Chondrocyte (in vitro differentiated cells): ENCODE data around the gene GREB1. TPM values are rescaled to one million over a fixed set of nuclear protein-coding genes. Genes with fewer than 3 reads are reported as not detected.
A peak's percentile ranks its signal among the peaks of the same experiment; 100 is the strongest.

Source experiments
- DNase-seq: peaks from one replicate; pipeline ENCODE4 v3.0.0; 2021; ENCODE audit warnings: mixed read lengths, low spot score
- H3K27ac Mint-ChIP-seq: one replicate; pipeline ENCODE4 v1.8.0; 2021; ENCODE audit warnings: mild to moderate bottlenecking, moderate library complexity, mixed read lengths; ENCODE audit not compliant: unreplicated experiment
- H3K27me3 Mint-ChIP-seq: 2 replicates; pipeline ENCODE4 v1.8.0; 2021; ENCODE audit warnings: low read depth, mixed read lengths
- H3K36me3 Mint-ChIP-seq: 2 replicates; pipeline ENCODE4 v1.8.0; 2021; ENCODE audit warnings: low read depth, mixed read lengths
- H3K4me1 Mint-ChIP-seq: 2 replicates; pipeline ENCODE4 v1.8.0; 2021; ENCODE audit warnings: low read depth, mild to moderate bottlenecking, mixed read lengths
- H3K4me3 Mint-ChIP-seq: one replicate; pipeline ENCODE4 v1.8.0; 2021; ENCODE audit warnings: mild to moderate bottlenecking, moderate library complexity, mixed read lengths; ENCODE audit not compliant: unreplicated experiment
- H3K9me3 Mint-ChIP-seq: 2 replicates; pipeline ENCODE4 v1.8.0; 2021; ENCODE audit warnings: low read depth, mixed read lengths
- CTCF ChIP-seq: fragments of 200-600 bp; sonication (generic); IDR thresholded peaks from 2 replicates; pipeline ENCODE4 v1.5.0; 2021; ENCODE audit warnings: antibody characterized with exemption, mild to moderate bottlenecking, moderate library complexity
- total RNA-seq: library from RNA; stranded (reverse); gene quantifications from 3 replicates; pipeline ENCODE4 v1.2.1, GENCODE V29; 2021

Gene GREB1
- total RNA-seq, 1 donor from 2014 or later, result 0.52 TPM

- H3K9me3 Mint-ChIP-seq, result no peaks in the 10 kb centered on the region
- peak; percentile 39 for DNase-seq
- H3K27me3 Mint-ChIP-seq, result peaks cover 3% of the 10 kb centered on the region
- peaks cover 14% of the 10 kb centered on the region for H3K4me1 Mint-ChIP-seq
- TF ChIP-seq CTCF, result no peak
- peak overlapping the region; percentile 65 for H3K27ac Mint-ChIP-seq
- no peak overlapping the region for H3K4me3 Mint-ChIP-seq
- no peaks in the 10 kb centered on the region for H3K36me3 Mint-ChIP-seq
These were observed 39.8 kb downstream of the GREB1 start for GRCh38 chr2:11573418-11574175.

DNA sequence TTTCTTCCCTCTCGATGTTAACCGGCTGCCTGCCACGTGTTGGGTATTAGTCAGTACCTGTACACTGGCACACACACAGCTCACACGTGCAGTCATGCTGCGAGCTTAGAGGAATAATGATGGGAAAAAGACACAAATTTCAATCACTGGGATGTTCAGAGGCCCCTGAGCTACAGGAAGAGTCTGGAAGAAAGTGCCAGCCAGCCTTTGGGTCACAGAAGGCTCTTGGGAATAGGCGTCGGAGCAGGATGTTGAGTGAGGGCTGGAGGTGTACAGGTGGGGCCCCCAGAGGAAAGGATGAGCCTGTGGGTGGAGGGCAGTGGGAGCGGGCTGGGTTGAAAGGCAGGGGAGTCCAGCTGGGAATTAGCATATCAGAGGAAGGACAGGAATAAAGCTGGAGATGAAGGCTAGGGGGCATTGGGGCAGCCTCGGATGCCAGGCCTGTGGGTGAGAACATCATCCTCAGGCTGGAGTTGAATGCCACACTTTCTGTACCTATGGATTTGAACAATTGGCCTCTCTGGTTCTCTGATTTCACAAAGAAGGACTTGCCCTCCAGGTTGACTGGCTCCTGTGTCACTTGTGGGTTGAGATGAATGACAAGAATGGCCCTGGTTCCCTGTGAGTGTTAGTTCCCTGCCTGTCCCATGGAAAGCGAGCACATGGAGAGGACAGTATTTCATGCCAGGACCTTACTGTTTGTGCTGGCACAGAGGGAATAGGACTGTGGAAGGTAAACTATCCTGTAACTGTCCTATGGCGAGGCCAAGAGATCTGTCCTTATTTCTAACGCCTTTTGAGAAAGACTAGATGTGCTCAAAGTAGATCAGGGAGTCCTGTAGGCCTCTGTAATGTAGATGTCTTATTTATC, 40.6 kb downstream of the GREB1 start:
- H3K36me3 Mint-ChIP-seq, result no peaks in the 10 kb centered on the region
- peak; percentile 72 for DNase-seq
- TF ChIP-seq CTCF, result no peak
- peak overlapping the region; percentile 65 for H3K27ac Mint-ChIP-seq
- H3K4me1 Mint-ChIP-seq, result peaks cover 14% of the 10 kb centered on the region
- H3K9me3 Mint-ChIP-seq, result no peaks in the 10 kb centered on the region
- H3K4me3 Mint-ChIP-seq, result no peak overlapping the region
- peaks cover 3% of the 10 kb centered on the region for H3K27me3 Mint-ChIP-seq

DNA sequence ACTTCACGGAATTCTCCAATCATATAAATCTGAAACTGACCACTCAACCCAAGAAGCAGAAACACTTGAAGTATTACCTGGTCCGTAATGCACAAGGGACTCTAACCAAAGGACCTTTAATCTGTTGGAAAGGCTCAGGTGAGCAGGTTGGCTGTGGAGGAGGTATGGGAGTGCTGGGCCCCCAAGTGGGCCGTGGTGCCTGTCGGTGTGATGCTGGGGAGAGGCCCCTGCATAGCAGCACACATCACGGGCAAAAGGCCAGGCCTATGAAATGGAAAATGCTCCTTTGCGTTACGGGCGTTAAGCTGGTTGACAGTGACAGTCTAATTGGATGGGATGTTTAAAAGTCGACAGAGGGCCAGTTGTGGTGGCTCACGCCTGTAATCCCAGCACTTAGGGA, 42.6 kb downstream of the GREB1 start:
- Mint-ChIP-seq H3K27me3 (peaks cover 2% of the 10 kb centered on the region), H3K4me3 (no peak overlapping the region), H3K36me3 (no peaks in the 10 kb centered on the region), H3K27ac (no peak overlapping the region), H3K4me1 (peaks cover 14% of the 10 kb centered on the region), H3K9me3 (no peaks in the 10 kb centered on the region)
- no peak for TF ChIP-seq CTCF
- DNase-seq, result no peak

- Mint-ChIP-seq H3K27ac (no peak overlapping the region), H3K27me3 (peaks cover 2% of the 10 kb centered on the region), H3K9me3 (no peaks in the 10 kb centered on the region), H3K4me3 (no peak overlapping the region), H3K36me3 (no peaks in the 10 kb centered on the region), H3K4me1 (peaks cover 14% of the 10 kb centered on the region)
- no peak for DNase-seq
- TF ChIP-seq CTCF, result no peak
These were observed 43.4 kb downstream of the GREB1 start for GRCh38 chr2:11577101-11577883.
